GM18519 (cell line): ENCODE measurements around the gene PTPRM.

ENCODE experiments used
- ATAC-seq: cut with Tn5 transposase; IDR thresholded peaks from one replicate; pipeline ENCODE4 v1.9.1; 2021; ENCODE audit warnings: mild to moderate bottlenecking, moderate library complexity; ENCODE audit not compliant: unreplicated experiment, low FRiP score

PTPRM gene

DNA sequence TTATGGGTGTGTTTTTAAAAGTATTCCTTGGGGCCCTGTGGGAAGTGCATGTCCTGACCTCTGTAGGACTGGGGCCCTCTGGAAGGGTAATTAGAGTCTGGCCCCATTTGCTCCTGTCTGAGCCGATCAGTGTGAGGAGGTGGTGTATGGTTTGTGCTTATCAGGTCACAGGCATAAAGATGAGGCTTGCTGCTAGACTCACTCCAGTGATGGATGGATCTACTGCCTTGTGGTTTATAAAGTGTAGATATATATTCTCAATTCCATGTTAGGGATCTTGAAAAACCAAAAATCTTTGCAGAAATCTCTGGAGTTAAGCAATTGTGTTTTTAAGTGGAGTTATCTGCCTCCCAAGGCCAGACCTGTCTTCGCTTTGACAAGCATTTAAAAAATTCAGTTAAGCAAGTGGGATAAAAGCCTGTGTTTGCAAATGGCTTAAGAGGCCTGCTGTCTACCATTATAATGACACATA is 182.4 kb downstream of the PTPRM start:
- ATAC-seq = no peak

- ATAC-seq = no peak
Observed at GRCh38 chr18:7750095-7750663, 183.1 kb downstream of the PTPRM start.

- no peak for ATAC-seq
Observed at GRCh38 chr18:7750966-7751365, 183.8 kb downstream of the PTPRM start.

GRCh38 chr18:7754258-7754657 is 187.1 kb downstream of the PTPRM start:
- no peak for ATAC-seq

GRCh38 chr18:7754725-7755181 is 187.6 kb downstream of the PTPRM start:
- no peak for ATAC-seq

GRCh38 chr18:7755753-7756475 is 188.8 kb downstream of the PTPRM start:
- no peak for ATAC-seq

GRCh38 chr18:7757175-7757574 is 190.1 kb downstream of the PTPRM start:
- ATAC-seq = no peak

- no peak for ATAC-seq
Observed at GRCh38 chr18:7758764-7759163, 191.6 kb downstream of the PTPRM start.

DNA sequence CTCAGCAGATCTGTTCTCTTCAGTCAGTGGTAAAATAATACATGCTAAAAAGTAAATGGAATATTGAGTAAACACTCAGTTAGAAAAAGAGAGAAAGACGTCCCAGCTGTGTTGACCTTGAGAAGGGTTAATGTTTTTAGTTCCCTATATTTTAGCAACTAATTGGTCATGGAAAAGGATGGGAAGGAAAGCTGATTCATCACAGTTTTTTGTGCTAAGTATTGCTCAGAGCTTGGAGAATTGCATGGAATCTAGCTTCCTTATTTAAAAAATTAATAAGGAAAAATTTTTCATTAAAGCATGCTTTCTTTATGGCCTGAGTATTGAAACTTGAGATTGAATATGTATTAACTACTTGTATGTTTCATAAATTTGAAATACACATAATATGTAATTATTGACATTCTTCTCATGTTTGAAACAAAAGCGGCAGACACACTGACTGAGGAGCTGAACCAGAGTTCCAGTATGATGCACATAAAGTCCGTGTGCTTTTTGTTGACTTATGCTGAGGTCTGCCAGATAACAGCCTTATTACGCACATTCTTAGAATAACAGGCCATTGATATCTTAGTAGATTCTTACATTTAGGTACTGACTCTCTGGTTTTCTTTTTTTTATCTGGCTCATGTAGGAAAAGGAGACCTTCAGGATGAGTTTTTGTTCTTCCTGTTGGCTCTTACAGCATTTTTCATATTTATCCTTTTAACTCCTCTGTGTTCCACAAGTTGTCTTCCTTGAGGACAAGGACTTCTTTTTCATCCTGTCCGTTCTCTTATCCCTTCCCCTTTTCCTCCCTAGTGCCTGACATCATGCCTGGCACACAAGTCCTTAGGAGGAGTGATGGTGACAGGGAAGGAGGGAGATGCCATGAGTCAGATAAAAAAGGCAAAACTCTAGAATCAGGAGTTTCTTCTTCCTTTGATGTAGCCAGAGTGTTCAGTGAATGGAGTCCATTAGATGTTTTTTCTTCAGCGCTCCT is 194.1 kb downstream of the PTPRM start:
- no peak for ATAC-seq

- ATAC-seq = no peak
Observed at GRCh38 chr18:7764405-7764804, 197.3 kb downstream of the PTPRM start.

GRCh38 chr18:7766346-7766745 is 199.2 kb downstream of the PTPRM start:
- ATAC-seq = no peak

DNA sequence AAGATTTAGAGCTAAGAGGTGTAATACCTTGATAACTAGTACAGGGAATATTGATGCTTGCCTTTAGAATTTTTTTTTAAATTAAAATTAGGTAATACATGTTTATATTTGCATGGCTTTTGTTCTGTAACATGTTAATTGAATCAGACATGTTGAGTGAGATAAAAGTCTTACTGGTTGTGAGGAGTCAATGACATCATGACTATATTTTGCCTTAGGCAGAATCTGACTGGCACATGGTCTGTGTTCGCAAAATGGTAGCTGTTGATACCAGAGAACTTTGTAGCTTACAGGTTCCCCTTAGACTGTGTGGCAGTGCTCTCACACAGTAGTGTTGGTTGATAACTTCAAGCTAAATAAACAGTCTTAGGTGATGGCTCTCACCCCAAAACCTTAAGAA is 199.7 kb downstream of the PTPRM start:
- no peak for ATAC-seq

GRCh38 chr18:7770908-7771307 is 203.8 kb downstream of the PTPRM start:
- no peak for ATAC-seq

DNA sequence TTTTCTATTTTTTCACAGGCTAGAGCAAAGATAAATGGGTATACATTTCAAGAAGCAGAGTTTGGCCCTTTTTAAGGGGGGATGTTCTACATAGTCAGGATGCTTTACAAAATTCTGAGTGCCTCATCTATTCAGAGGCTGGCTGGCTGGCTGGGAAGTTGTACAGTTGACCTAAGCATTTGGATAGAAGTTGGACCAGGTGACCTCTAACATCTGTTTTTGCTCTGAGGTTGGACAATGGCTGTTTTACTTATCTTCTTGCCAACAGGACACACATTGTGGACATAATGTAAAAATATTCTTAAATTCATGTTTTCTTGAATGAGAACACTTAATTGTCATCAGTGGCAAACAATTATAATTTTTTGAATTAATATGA is 205.4 kb downstream of the PTPRM start:
- no peak for ATAC-seq

GRCh38 chr18:7772951-7773350 is 205.8 kb downstream of the PTPRM start:
- no peak for ATAC-seq

GRCh38 chr18:7775128-7775527 is 208.0 kb downstream of the PTPRM start:
- ATAC-seq = no peak

DNA sequence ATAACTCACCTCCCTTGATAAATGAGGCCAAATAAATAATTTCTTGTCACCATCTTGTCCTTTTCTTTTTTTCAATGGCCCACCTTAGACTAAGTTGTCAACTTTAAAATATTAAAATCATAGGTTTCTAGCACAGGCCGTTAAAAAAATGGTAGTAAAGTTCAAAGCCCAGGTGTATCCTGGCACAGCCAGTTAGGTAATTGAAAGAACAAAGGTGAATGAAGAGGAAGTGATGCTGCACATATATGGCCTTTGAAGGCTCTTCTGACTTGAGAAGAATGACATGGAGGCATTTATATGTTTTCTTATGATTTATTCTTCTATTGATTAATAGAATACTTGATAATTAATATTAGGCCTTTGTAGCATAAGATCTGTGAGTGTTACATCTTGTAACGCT is 208.7 kb downstream of the PTPRM start:
- ATAC-seq = no peak

- no peak for ATAC-seq
Observed at GRCh38 chr18:7778181-7778580, 211.1 kb downstream of the PTPRM start.

DNA sequence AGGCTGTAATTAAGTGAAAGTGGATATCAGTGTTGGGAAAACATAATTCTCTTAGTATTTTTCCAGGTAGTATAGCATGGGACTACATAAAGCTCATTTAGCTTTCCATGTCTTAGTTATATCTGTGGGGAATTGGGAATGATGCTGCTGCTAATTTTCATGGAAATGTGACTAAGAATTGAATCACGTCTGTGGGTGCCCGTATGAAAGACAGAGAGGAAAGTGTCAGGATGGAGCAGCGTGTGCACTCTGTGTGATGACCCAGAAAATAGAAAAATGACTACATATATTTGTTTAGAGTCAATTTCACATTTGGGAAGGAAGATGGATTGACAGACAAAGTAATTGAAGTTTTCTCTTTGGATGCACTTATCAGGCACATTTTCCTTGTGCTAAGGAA is 212.1 kb downstream of the PTPRM start:
- ATAC-seq = no peak

DNA sequence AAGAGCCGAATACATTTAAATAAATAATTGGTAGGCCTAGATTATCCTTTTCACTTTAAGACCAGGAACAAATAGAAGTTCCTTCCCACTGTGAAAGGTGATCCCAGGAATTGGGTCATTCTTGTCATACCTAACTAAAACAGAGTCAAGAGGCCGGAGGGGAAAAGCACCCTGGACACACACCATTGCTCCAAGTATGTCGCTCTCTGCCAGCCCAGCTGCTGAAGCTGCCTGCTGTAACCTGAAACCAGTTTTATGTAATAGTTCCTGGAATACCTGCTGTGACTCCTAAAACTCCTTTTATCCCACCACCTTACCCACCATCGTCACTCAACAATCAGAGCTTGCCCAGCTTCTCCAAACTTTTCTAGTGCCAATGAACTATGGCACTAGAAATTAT is 217.1 kb downstream of the PTPRM start:
- ATAC-seq = no peak

- ATAC-seq = no peak
Observed at GRCh38 chr18:7786569-7786968, 219.5 kb downstream of the PTPRM start.
